GM21786 (cell line): ENCODE results near the gene ZC3H12C.
A peak's percentile ranks its signal among the peaks of the same experiment; 100 is the strongest.

ENCODE experiments used
- ATAC-seq: cut with Tn5 transposase; IDR thresholded peaks from one replicate; pipeline ENCODE4 v1.9.1; 2021; ENCODE audit not compliant: unreplicated experiment

ZC3H12C gene

GRCh38 chr11:110076371-110076965 lies 16.7 kb upstream of the ZC3H12C start:
- peak; percentile 46 for ATAC-seq

GRCh38 chr11:110077346-110077745 lies 15.8 kb upstream of the ZC3H12C start:
- ATAC-seq = peak; percentile 27

DNA sequence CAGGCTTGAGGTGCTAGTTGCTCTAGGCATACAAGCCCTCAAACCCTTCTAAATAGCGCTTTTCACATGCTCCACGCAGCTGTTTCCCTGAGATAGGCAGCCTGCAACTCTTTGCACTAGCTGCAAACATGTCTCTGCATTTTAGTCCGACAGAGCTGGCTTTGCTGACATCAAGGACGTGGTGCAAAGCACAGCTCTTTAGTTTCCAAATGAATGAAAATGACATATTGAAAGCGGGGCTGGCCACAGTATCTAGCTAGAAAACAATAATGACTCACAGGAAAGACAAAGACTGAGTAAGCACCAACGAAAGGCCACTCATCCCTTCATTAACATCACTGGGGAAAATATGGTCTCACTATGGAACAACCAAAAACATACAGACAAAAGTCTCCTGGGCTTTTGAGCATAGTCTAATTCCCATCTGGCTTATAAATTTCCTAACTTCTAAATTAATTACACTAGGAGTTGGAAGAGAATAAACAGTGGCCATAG lies 15.3 kb upstream of the ZC3H12C start:
- peak; percentile 85 for ATAC-seq

- no peak for ATAC-seq
These were observed 14.2 kb upstream of the ZC3H12C start for GRCh38 chr11:110078923-110079544.

DNA sequence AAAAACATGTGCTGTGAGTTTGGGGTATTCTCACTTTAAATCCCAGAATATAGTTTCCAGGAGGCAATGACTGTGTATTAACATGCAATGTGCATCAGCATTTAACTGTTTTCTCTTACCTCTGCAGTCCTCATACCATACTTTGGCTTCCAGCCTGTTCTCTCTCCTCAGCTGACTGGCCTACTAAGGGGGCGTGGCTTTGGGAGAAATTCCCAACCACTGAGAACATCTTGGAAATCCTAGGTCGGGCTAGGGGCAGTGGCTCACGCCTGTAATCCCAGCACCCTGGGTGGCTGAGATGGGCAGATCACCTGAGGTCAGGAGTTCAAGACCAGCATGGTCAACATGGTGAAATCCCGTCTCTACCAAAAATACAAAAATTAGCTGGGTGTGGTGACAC lies 13.5 kb upstream of the ZC3H12C start:
- no peak for ATAC-seq

DNA sequence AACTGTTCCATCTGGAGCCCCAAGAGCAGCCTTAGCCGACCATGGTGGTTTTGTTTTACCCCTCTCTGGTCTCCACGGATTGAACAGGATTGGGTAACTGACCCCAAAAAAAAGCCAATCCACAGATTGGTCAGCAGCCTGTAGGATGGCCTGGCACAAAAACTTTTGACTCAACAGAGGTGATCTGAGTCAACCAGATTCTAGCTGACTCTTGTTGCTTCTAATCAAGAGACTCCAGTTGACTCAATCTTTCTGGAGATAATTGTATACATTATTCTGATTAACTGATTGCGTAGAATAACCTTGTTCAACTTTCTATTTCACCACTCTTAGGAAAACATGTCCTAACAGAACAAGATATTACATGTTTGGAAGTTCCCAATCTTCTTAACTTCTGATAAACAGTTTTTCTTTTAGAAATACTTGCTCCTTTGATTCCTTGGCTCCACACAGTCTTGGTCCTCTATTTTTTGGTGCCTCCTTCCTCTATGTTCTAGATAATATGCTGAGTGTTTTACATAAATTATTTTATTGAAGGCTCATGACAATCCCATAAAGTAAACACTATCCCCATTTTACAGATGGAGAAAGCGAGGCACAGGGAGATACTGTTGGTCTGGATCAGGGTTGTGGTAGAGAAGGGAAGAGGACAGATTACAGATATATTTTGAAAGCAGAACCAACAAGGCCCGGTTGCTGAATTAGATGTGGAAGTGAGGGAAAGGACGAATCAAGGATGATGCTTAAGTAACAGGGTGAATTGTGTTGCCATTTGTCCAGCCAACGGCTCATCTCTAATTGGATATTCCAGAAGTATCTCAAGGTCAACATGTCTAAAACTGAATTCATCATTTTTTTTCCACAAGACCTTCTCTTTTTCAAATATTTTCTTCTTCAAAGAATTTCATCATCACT lies 11.5 kb upstream of the ZC3H12C start:
- no peak for ATAC-seq

DNA sequence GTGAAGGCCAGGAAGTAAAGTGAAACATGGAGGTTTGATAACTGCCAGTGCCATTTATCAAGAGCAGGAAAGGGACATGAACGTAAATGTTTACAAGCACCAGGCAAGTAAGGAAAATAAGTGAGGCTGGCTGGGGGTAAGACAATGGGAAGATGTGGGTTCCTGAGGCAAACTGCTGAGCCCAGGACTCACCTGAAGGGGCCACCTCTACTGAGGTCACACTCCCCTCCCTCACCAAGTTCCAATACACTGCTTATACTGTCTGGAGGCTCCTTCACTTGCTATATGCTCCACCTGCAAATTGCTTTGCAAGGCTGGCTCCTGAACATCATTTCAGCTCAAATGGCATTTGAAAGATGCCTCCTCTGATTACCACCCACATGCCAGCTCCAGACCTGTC lies 10.3 kb upstream of the ZC3H12C start:
- no peak for ATAC-seq

DNA sequence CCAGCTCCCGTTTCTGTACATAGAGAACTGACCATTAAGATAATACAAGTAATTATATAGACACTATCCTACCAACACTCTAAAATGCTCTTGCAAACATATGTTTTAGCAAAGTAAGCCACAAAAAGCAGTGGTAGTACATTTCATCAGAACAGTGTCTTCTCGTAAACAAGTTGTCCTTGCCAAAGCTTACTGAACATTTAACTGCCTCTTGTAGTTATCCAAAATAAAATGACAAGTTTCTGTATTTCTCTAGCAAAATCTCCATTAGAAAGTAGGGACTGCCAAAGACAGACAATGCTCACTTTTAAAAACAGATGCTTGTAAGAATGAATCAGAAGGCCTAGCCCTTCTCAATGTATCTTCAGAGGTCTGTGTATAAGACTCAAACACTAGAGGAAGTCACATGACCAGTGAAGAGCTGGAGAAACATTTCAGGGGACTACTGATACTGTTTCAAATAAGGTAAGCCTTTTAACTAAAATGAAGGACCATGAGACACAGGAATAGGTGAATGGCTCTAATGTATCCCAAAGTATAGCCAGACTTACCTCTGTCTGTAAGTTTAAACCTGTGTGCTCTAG lies 7.8 kb upstream of the ZC3H12C start:
- ATAC-seq = no peak

- no peak for ATAC-seq
These were observed 6.3 kb upstream of the ZC3H12C start for GRCh38 chr11:110086892-110087309.

- ATAC-seq = no peak
These were observed 5.2 kb upstream of the ZC3H12C start for GRCh38 chr11:110087812-110088534.

- no peak for ATAC-seq
These were observed 4.5 kb upstream of the ZC3H12C start for GRCh38 chr11:110088535-110089344.

- ATAC-seq = peak; percentile 24
These were observed 3.4 kb upstream of the ZC3H12C start for GRCh38 chr11:110089617-110090282.

GRCh38 chr11:110090466-110091026 lies 2.6 kb upstream of the ZC3H12C start:
- ATAC-seq = no peak

GRCh38 chr11:110092111-110092514 lies 1.1 kb upstream of the ZC3H12C start:
- no peak for ATAC-seq

GRCh38 chr11:110093407-110094297 lies 460 bp downstream of the ZC3H12C start:
- peak; percentile 11 for ATAC-seq

- ATAC-seq = no peak
These were observed 1.4 kb downstream of the ZC3H12C start for GRCh38 chr11:110094298-110095285.

- ATAC-seq = no peak
These were observed 2.4 kb downstream of the ZC3H12C start for GRCh38 chr11:110095554-110095953.
